VCaP (cell line): ENCODE measurements around the gene PUS7L.

ENCODE experiments used
- H3K27ac ChIP-seq: fragments of 450-650 bp; 2 replicates; pipeline ENCODE4 v1.5.1; 2017
- CTCF ChIP-seq: fragments of 450-650 bp; conservative IDR thresholded peaks from 2 replicates; pipeline ENCODE4 v1.5.1; 2017; ENCODE audit warnings: mild to moderate bottlenecking, moderate library complexity

Gene PUS7L

GRCh38 chr12:43758728-43759563, at the start of gene PUS7L, which contains the start of gene IRAK4:
TSS of gene PUS7L (minus strand) at chr12:43758790. CDS start at chr12:43755245, 3,545 bp downstream.
TSS of gene IRAK4 (plus strand) at chr12:43758951. CDS start at chr12:43768112, 9,161 bp downstream.
- peak; percentile 37 for TF ChIP-seq CTCF
- peak within 1 kb of the TSS; percentile 71 for H3K27ac ChIP-seq

GRCh38 chr12:43807386-43807785, 48.8 kb upstream of the PUS7L start:
- TF ChIP-seq CTCF: no peak
- no peak overlapping the region for H3K27ac ChIP-seq

- no peak for TF ChIP-seq CTCF
- H3K27ac ChIP-seq: peak overlapping the region; percentile 85
Observed at GRCh38 chr12:43806737-43807072, 48.1 kb upstream of the PUS7L start.

GRCh38 chr12:43805860-43806736, 47.5 kb upstream of the PUS7L start, which contains the start of gene TWF1:
TSS of gene TWF1 (minus strand) at chr12:43806317. CDS start at chr12:43806245, 72 bp downstream.
- peak within 1 kb of the TSS; percentile 85 for H3K27ac ChIP-seq
- peak; percentile 43 for TF ChIP-seq CTCF

GRCh38 chr12:43805149-43805859, 46.7 kb upstream of the PUS7L start:
- TF ChIP-seq CTCF: no peak
- H3K27ac ChIP-seq: peak overlapping the region; percentile 85

- TF ChIP-seq CTCF: no peak
- H3K27ac ChIP-seq: peak overlapping the region; percentile 63
Observed at GRCh38 chr12:43797561-43798217, 39.1 kb upstream of the PUS7L start.
